Muscle of leg (tissue), 11 donors: ENCODE results near the gene NFKBIZ. TPM values are rescaled to one million over a fixed set of nuclear protein-coding genes. Genes with fewer than 3 reads are reported as not detected.
A peak's percentile ranks its signal among the peaks of the same experiment; 100 is the strongest.
"Not testable (repeated sequence)": the region's sequence is repeated elsewhere in the genome, so short reads cannot be mapped to it uniquely, and the experiment has no call there.

ENCODE experiments used
- DNase-seq: peaks from one replicate; pipeline ENCODE4 v3.0.0; 2013
- H3K27ac ChIP-seq: one replicate; pipeline ENCODE4 v1.5.1; 2013; ENCODE audit warnings: mild to moderate bottlenecking, low read length, control low read depth
- H3K27me3 ChIP-seq: one replicate; pipeline ENCODE4 v1.6.1; 2013; ENCODE audit warnings: low read length; ENCODE audit not compliant: control insufficient read depth, insufficient read depth
- H3K36me3 ChIP-seq: one replicate; pipeline ENCODE4 v1.6.1; 2013; ENCODE audit warnings: low read length; ENCODE audit not compliant: control insufficient read depth, insufficient read depth
- H3K4me1 ChIP-seq: one replicate; pipeline ENCODE4 v1.6.1; 2013; ENCODE audit warnings: low read length; ENCODE audit not compliant: control insufficient read depth, insufficient read depth
- H3K4me3 ChIP-seq: one replicate; pipeline ENCODE4 v1.5.1; 2013; ENCODE audit warnings: low read length, control low read depth
- H3K9me3 ChIP-seq: replicated peaks from 2 replicates; pipeline ENCODE4 v1.6.1; 2013; ENCODE audit warnings: low read depth, low read length; ENCODE audit not compliant: control insufficient read depth
- WGBS: methylation state at CpG from one replicate; pipeline ENCODE4 v1.1.5; 2013; ENCODE audit warnings: missing lambda C conversion rate; ENCODE audit not compliant: insufficient coverage; 5-methylcytosine and 5-hydroxymethylcytosine counted together
- polyA plus RNA-seq, 8 donors: library from polyadenylated mRNA; unstranded; fragments of 120-200 nt; gene quantifications; one replicate each; pipeline versions ENCODE4 v1.2.1 to v1.2.3, GENCODE V29; 2013; ENCODE audit warnings: inconsistent platforms in 1 of 8, low replicate concordance in 1 of 8; ENCODE audit not compliant: insufficient read length in 8 of 8, insufficient read depth in 1 of 8
- total RNA-seq: library from RNA; stranded (reverse); fragments of 120-200 nt; gene quantifications from one replicate; pipeline ENCODE4 v1.2.4, GENCODE V29; 2013

The NFKBIZ gene
- total and polyA plus RNA-seq, 9 donors, result 1.4 to 11.6 (median 3.6) TPM

DNA sequence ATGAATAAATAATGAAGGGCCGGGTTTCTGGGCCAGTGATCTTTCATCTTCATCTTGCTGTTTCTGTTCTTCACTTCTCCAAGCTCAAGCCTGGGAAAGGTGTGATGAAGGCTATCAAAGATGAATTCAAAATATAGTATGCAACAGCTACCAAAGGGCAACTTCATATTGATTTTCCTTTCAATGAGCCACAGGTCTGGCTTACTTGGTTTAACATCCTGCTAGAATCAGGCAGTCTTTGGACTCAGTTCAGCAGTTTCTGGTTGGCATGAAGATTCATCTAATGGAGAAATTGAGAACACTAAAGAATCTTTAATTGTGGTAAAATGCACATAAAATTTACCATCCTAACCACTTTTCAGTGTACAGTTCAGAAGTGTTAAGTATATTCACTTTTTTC, 43.3 kb downstream of the NFKBIZ start:
- Histone ChIP-seq H3K27ac (no peak overlapping the region), H3K4me3 (no peak overlapping the region), H3K27me3 (no peaks in the 10 kb centered on the region), H3K9me3 (no peaks in the 10 kb centered on the region), H3K4me1 (no peaks in the 10 kb centered on the region), H3K36me3 (no peaks in the 10 kb centered on the region)
- no CpG with 5 or more reads among the region's 1 CpG for WGBS
- DNase-seq, result no peak

DNA sequence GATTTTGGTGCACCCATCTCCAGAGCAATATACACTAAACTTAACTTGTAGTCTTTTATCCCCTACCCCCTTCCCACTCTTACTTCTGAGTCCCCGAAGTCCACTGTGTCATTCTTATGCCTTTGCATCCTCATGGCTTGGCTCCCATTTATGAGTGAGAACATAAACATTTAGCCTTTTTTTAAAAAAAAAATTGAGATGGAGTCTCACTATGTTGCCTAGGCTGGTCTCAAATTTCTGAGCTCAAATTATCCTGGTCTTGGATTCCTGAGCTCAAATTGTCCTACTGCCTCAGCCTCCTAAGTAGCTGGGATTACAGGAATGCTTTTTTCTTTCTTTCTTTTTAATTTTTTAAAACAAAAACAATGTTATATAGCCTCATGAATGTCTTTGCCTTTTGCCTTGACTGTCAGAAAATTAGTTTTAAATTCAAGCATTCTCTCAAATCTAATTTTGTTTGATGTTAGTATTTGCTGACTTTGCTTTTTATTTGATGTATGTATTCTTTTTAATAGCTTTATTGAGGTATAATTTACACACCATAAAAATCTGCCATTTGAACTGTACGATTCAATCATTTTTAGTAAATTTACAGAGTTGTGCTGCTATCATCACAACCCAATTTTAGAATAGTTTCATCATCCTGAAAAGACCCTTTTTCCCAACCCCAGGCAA, 46.9 kb downstream of the NFKBIZ start:
- Histone ChIP-seq H3K4me3 (no peak overlapping the region), H3K27ac (no peak overlapping the region), H3K36me3 (no peaks in the 10 kb centered on the region), H3K9me3 (no peaks in the 10 kb centered on the region), H3K27me3 (no peaks in the 10 kb centered on the region), H3K4me1 (no peaks in the 10 kb centered on the region)
- WGBS, result 80% methylated on average over 1 of the region's 2 CpGs
- no peak for DNase-seq

DNA sequence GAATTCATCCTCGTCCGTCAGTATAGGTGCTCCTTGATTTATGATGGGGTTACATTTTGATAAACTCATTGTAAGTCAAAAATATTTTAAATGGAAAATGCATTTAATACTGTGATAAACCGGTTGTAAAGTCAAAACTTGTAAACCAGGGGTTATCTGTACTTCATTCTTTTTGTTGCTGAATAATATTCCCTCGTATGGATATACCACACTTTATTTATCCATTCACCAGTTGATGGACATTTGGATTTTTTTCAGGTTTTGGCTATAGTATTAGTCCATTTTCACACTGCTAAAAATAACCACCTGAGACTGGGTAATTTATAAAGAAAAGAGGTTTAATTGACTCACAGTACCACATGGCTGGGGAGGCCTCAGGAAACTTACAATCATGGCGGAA, 47.7 kb downstream of the NFKBIZ start:
- Histone ChIP-seq H3K36me3 (no peaks in the 10 kb centered on the region), H3K9me3 (no peaks in the 10 kb centered on the region), H3K27ac (no peak overlapping the region), H3K4me1 (no peaks in the 10 kb centered on the region), H3K27me3 (no peaks in the 10 kb centered on the region), H3K4me3 (no peak overlapping the region)
- no CpG with 5 or more reads among the region's 5 CpGs for WGBS
- no peak for DNase-seq

DNA sequence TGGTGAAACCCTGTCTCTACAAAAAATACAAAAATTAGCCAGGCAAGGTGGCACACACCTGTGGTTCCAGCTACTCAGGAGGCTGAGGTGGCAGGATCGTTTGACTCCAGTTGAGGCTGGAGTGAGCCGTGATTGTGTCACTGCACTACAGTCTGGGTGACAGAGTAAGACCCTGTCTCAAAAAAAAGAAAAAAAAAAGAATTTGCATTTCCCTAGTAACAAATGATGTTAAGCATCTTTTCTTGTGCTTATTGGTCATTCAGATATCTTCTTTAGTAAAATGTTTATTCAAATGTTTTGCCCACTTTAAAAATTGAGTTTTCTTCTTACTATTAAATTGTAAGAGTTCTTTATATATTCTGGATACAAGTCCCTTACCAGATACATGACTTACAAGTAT, 48.7 kb downstream of the NFKBIZ start:
- no peaks in the 10 kb centered on the region for H3K36me3 ChIP-seq
- H3K9me3 ChIP-seq, result no peaks in the 10 kb centered on the region
- no peak for DNase-seq
- H3K4me1 ChIP-seq, result no peaks in the 10 kb centered on the region
- no peaks in the 10 kb centered on the region for H3K27me3 ChIP-seq
- H3K4me3 ChIP-seq, result no peak overlapping the region
- no peak overlapping the region for H3K27ac ChIP-seq
- no CpG with 5 or more reads among the region's 2 CpGs for WGBS

DNA sequence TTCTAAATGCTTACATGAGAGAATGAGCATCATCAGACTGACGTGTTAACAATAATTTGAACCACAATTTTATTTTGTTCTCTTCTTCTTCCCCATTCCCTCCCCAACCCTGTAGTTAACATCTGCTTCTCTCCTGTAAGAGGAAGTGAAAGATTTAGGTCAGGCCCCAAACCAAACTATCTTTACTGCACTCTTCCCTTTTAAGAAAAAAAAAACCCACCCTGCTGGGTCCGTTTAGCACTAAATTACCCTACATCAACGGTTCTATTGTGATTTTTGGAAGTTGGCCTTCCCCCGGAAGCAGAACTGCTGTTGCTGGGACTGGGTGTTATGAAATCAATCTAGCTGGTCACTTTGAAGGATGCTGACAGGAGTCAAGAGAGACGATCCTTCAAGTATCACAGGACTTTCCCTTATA, 49.4 kb downstream of the NFKBIZ start:
- Histone ChIP-seq H3K27me3 (no peaks in the 10 kb centered on the region), H3K27ac (no peak overlapping the region), H3K36me3 (no peaks in the 10 kb centered on the region), H3K4me1 (no peaks in the 10 kb centered on the region), H3K9me3 (no peaks in the 10 kb centered on the region), H3K4me3 (no peak overlapping the region)
- DNase-seq, result peak; percentile 72
- WGBS, result no CpG with 5 or more reads among the region's 5 CpGs

DNA sequence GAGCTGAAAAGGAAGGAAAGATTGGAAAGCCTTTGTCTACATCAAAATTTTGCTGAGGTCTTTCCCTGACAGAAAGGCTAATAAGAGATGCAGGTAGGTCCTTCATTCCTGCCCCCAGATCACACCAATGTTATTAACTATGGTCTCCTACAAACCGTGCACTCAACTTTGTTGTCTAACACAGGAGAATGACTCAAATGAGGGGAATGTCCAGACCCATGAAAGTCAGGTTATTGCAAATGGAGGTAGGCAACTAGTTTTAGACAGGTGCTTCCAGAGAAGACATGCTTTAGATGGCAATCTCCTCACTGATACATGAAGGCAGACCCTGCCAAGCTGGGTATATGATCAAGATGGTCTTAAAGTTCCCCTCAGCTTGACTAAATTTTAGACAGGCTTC, 51.0 kb downstream of the NFKBIZ start:
- H3K27me3 ChIP-seq, result no peaks in the 10 kb centered on the region
- H3K4me3 ChIP-seq, result no peak overlapping the region
- no peaks in the 10 kb centered on the region for H3K9me3 ChIP-seq
- no peaks in the 10 kb centered on the region for H3K36me3 ChIP-seq
- WGBS, result no CpG with 5 or more reads among the region's 1 CpG
- DNase-seq, result no peak
- no peak overlapping the region for H3K27ac ChIP-seq
- no peaks in the 10 kb centered on the region for H3K4me1 ChIP-seq

DNA sequence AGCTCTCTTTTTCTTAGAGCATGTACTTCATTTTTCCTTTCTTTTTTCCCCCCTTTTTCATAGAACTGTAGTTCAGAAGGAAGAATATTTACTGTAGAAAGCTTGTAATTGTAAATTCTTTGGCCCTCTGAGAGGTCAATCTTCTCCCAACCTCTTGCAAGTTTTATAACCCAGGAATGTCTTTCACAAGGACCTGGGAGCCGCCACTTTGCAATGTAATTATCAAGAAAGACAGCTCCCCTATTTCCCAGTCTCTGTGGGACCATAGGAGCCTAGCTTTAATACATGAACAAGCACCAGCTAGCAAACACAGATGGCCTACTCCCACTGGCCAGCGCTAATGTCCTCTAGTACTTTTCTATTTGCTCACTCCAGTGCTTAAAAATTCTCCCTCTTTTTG, 51.4 kb downstream of the NFKBIZ start:
- Histone ChIP-seq H3K27ac (no peak overlapping the region), H3K9me3 (no peaks in the 10 kb centered on the region), H3K36me3 (no peaks in the 10 kb centered on the region), H3K27me3 (no peaks in the 10 kb centered on the region), H3K4me1 (no peaks in the 10 kb centered on the region), H3K4me3 (no peak overlapping the region)
- DNase-seq, result no peak
- 54% methylated on average over 1 of the region's 2 CpGs for WGBS

DNA sequence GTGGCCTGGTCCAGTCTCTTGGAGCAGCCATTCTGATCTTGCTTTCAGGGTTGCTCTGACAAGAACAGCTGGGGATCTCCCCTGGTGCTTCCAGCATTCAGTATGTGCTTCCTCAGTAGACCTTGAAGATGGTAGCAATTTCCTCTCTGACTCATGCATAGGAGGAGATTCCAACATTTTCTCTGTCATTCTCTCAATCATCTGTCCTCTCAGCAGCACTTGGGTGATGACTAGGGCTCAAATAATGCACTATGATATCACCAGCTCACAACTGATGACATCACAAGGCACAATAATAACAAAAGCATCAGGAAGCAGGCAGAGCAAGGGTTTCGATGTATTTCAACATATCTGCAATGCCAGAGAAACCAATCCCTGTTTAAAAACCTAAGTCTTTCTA, 52.7 kb downstream of the NFKBIZ start:
- Histone ChIP-seq H3K27me3 (no peaks in the 10 kb centered on the region), H3K36me3 (no peaks in the 10 kb centered on the region), H3K4me1 (no peaks in the 10 kb centered on the region), H3K9me3 (no peaks in the 10 kb centered on the region), H3K27ac (no peak overlapping the region), H3K4me3 (no peak overlapping the region)
- WGBS, result no CpG with 5 or more reads among the region's 1 CpG
- no peak for DNase-seq

DNA sequence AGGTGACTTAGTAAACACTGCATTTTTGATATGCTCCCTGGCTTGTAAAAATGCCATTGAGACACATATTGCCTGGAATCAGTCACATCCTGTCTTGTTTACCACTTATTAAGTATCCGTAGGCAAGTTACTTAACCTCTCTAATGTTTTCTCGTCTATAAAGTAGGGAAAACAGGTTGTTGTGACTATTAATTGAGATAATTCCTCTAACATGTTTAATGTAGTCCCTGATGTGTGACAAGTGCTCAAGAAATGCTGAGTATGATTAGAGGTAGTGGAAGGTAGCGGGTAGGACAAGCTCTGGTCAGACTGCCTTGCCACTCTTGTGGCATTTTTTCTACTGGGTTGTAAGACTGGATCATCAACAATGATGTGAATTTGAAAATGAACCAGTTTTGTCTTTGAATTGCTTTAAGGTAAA, 54.1 kb downstream of the NFKBIZ start:
- no CpG with 5 or more reads among the region's 3 CpGs for WGBS
- Histone ChIP-seq H3K4me1 (no peaks in the 10 kb centered on the region), H3K27ac (no peak overlapping the region), H3K27me3 (no peaks in the 10 kb centered on the region), H3K36me3 (no peaks in the 10 kb centered on the region), H3K9me3 (no peaks in the 10 kb centered on the region), H3K4me3 (no peak overlapping the region)
- DNase-seq, result no peak

DNA sequence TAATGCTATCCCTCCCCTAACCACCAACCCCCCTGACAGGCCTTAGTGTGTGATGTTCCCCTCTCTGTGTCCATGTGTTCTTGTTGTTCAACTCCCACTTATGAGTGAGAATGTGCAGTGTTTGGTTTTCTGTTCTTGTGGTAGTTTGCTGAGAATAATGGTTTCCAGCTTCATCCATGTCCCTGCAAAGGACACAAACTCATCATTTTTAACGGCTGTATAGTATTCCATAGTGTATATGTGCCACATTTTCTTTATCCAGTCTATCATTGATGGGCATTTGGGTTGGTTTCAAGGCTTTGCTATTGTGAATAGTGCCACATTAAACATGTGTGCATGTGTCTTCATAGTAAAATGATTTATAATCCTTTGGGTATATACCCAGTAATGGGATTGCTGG, 56.3 kb downstream of the NFKBIZ start:
- not testable (repeated sequence) for H3K36me3 ChIP-seq, H3K4me1 ChIP-seq, H3K4me3 ChIP-seq, H3K27me3 ChIP-seq, H3K9me3 ChIP-seq, H3K27ac ChIP-seq, DNase-seq
- whole genome bisulfite sequencing, result no CpG with 5 or more reads among the region's 1 CpG
